Islet precursor cell (in vitro differentiated cells): ENCODE data around the gene CNGA1.

Source experiments
- DNase-seq: peaks from one replicate; pipeline ENCODE4 v3.0.0-alpha.2; 2018

The CNGA1 gene

GRCh38 chr4:48016141-48017107, at the start of gene CNGA1, which contains the start of gene NIPAL1:
CNGA1 (minus strand) TSS chr4:48016681; CDS start chr4:47952689, 63,992 bp downstream.
NIPAL1 (plus strand) TSS chr4:48016772; CDS start chr4:48016840, 68 bp downstream.
- peak; percentile 96 for DNase-seq

GRCh38 chr4:48065587-48066052, 49.1 kb upstream of the CNGA1 start:
- DNase-seq, result no peak

GRCh38 chr4:48064349-48064748, 47.9 kb upstream of the CNGA1 start:
- DNase-seq, result no peak

GRCh38 chr4:48058617-48059530, 42.4 kb upstream of the CNGA1 start:
- no peak for DNase-seq

- DNase-seq, result no peak
Observed at GRCh38 chr4:48051078-48051477, 34.6 kb upstream of the CNGA1 start.

GRCh38 chr4:48049483-48049882, 33.0 kb upstream of the CNGA1 start:
- no peak for DNase-seq

GRCh38 chr4:48047896-48048295, 31.4 kb upstream of the CNGA1 start:
- no peak for DNase-seq

- DNase-seq, result no peak
Observed at GRCh38 chr4:48047421-48047844, 31.0 kb upstream of the CNGA1 start.

- DNase-seq, result no peak
Observed at GRCh38 chr4:48046059-48046458, 29.6 kb upstream of the CNGA1 start.

GRCh38 chr4:48044298-48044697, 27.8 kb upstream of the CNGA1 start:
- no peak for DNase-seq

- DNase-seq, result no peak
Observed at GRCh38 chr4:48043504-48043903, 27.0 kb upstream of the CNGA1 start.

- DNase-seq, result no peak
Observed at GRCh38 chr4:48042979-48043461, 26.5 kb upstream of the CNGA1 start.

GRCh38 chr4:48041535-48042137, 25.2 kb upstream of the CNGA1 start:
- no peak for DNase-seq

GRCh38 chr4:48039561-48039960, 23.1 kb upstream of the CNGA1 start:
- DNase-seq, result no peak

- DNase-seq, result no peak
Observed at GRCh38 chr4:48038666-48039065, 22.2 kb upstream of the CNGA1 start.

GRCh38 chr4:48037117-48037462, 20.6 kb upstream of the CNGA1 start:
- DNase-seq, result no peak

GRCh38 chr4:48035952-48036351, 19.5 kb upstream of the CNGA1 start:
- no peak for DNase-seq

GRCh38 chr4:48033825-48034413, 17.4 kb upstream of the CNGA1 start:
- DNase-seq, result peak; percentile 55

- DNase-seq, result no peak
Observed at GRCh38 chr4:48033412-48033811, 16.9 kb upstream of the CNGA1 start.

GRCh38 chr4:48032721-48033120, 16.2 kb upstream of the CNGA1 start:
- DNase-seq, result no peak

- no peak for DNase-seq
Observed at GRCh38 chr4:48031802-48032525, 15.5 kb upstream of the CNGA1 start.

GRCh38 chr4:48030470-48030869, 14.0 kb upstream of the CNGA1 start:
- no peak for DNase-seq
